ENCODE data around the gene CLBA1. TPM values are rescaled to one million over a fixed set of nuclear protein-coding genes. Genes with fewer than 3 reads are reported as not detected.
"Not testable (repeated sequence)": the region's sequence is repeated elsewhere in the genome, so short reads cannot be mapped to it uniquely, and the experiment has no call there.

The CLBA1 gene
- total RNA-seq, 1 donor from 2014 or later, result 4.7 TPM

DNA sequence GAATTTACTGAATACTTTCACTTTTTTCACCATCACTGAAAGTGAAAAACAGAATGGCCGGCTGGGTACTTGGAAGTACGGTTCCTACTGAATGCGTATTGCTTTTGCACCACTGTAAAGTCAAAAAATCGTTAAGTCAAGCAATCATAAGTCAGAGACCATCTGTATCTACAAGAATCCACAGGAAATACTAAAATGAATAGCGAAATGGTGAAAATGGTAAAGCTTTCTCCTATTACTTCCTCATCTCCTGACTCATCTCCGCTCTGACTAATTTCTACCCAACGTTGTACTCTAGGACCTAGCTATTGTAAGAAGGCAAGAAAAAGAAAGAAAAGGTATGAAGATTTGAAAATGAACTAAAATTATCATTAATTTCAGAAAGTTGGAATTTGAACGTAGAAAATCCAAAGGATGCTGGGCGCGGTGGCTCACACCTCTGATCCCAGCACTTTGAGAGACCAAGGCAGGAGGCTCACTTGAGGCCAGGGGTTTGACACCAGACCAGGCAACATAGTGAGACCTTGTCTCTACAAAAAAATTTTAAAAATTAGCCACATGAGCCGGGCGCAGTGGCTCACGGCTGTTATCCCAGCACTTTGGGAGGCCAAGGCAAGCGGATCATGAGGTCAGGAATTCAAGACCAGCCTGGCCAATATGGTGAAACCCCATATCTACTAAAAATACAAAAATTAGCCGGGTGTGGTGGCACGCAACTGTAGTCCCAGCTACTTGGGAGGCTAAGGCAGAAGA is 40.6 kb downstream of the CLBA1 start:
- intact Hi-C loops (cut with DNase I), result no loop called here
- no peak overlapping the region for H3K27ac ChIP-seq

DNA sequence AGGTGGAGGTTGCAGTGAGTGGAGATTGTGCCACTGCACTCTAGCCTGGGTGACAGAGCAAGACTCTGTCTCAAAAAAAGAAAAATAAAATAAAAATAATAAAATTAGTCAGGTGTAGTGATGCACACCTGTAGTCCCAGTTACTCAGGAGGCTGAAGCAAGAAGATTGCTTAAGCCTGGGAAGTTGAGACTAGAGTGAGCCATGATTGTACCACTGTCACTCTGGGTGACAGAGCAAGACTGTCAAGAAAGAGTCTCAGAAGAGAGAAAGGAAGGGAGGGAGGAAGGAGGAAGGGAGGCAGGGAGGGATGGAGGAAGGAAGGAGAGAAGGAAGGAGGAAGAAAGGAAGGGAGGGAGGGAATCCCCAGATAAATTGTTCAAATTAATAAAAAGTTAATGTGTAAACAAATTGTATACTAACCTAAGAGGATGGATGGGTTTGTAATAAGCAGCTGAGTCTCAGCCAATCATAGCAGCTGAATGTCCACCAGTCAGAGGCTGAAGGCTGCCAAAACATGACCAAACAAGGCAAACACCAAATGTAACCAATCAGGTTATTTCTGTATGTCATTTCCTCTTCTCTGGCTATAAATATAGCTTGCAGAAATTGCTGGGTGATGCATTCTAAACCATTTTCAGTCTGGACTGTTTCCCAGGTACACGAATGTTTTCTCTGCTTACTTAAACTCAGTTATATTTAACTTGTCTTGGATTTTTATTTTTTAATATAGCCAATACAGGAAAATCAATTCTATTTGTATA is 41.4 kb downstream of the CLBA1 start:
- H3K27me3 ChIP-seq, result no peaks in the 10 kb centered on the region
- TF ChIP-seq POLR2A (IDR thresholded peaks at IDR 0.05) (no peak), POLR2AphosphoS5 (IDR thresholded peaks at IDR 0.05; ENCODE audit: insufficient read depth in 1 of 2, low read depth in 1 of 2) (no peak)
- TF ChIP-seq, protein P1, sequence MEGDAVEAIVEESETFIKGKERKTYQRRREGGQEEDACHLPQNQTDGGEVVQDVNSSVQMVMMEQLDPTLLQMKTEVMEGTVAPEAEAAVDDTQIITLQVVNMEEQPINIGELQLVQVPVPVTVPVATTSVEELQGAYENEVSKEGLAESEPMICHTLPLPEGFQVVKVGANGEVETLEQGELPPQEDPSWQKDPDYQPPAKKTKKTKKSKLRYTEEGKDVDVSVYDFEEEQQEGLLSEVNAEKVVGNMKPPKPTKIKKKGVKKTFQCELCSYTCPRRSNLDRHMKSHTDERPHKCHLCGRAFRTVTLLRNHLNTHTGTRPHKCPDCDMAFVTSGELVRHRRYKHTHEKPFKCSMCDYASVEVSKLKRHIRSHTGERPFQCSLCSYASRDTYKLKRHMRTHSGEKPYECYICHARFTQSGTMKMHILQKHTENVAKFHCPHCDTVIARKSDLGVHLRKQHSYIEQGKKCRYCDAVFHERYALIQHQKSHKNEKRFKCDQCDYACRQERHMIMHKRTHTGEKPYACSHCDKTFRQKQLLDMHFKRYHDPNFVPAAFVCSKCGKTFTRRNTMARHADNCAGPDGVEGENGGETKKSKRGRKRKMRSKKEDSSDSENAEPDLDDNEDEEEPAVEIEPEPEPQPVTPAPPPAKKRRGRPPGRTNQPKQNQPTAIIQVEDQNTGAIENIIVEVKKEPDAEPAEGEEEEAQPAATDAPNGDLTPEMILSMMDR (IDR thresholded peaks at IDR 0.05), result no peak
- H3K27ac ChIP-seq, result no peak overlapping the region
- no peaks in the 10 kb centered on the region for H3K36me3 ChIP-seq
- H3K9me3 ChIP-seq, result no peaks in the 10 kb centered on the region
- no peak for DNase-seq (ENCODE audit: extremely low spot score in 2 of 2)
- no peak overlapping the region for H3K4me3 ChIP-seq
- H3K4me1 ChIP-seq, result peaks cover 14% of the 10 kb centered on the region
- intact Hi-C loops (cut with DNase I), result no loop called here

More for the DNA sequence above, 40.6 kb downstream of the CLBA1 start:
- Histone ChIP-seq H3K36me3 (no peaks in the 10 kb centered on the region), H3K27me3 (no peaks in the 10 kb centered on the region), H3K4me1 (peaks cover 20% of the 10 kb centered on the region), H3K4me3 (no peak overlapping the region), H3K9me3 (no peaks in the 10 kb centered on the region)
- no peak for DNase-seq (ENCODE audit: extremely low spot score in 2 of 2)
- TF ChIP-seq, protein P1 (IDR thresholded peaks at IDR 0.05), result no peak
- no peak for TF ChIP-seq POLR2AphosphoS5 (IDR thresholded peaks at IDR 0.05; ENCODE audit: insufficient read depth in 1 of 2, low read depth in 1 of 2)
- no peak for TF ChIP-seq POLR2A (IDR thresholded peaks at IDR 0.05)

DNA sequence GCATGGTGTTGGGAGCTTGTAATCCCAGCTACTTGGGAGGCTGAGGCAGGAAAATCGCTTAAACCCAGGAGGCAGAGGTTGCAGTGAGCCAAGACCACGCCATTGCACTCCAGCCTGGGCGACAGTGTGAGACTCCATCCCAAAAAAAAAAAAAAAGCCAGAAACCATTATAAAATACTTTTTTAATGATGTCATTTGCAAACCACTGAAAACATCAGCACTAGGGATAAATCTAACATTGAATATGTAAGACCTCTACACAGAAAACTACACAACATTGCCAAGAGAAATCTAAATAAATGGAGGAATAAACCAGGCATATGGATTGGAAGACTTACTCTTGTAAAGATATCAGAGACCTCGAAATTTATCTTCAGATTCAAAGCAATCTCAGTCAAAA is 42.1 kb downstream of the CLBA1 start:
- DNase-seq (ENCODE audit: extremely low spot score in 2 of 2); H3K9me3 ChIP-seq; H3K4me1 ChIP-seq; H3K36me3 ChIP-seq; H3K27me3 ChIP-seq; intact Hi-C loops (cut with DNase I); H3K4me3 ChIP-seq; H3K27ac ChIP-seq: not testable (repeated sequence)

DNA sequence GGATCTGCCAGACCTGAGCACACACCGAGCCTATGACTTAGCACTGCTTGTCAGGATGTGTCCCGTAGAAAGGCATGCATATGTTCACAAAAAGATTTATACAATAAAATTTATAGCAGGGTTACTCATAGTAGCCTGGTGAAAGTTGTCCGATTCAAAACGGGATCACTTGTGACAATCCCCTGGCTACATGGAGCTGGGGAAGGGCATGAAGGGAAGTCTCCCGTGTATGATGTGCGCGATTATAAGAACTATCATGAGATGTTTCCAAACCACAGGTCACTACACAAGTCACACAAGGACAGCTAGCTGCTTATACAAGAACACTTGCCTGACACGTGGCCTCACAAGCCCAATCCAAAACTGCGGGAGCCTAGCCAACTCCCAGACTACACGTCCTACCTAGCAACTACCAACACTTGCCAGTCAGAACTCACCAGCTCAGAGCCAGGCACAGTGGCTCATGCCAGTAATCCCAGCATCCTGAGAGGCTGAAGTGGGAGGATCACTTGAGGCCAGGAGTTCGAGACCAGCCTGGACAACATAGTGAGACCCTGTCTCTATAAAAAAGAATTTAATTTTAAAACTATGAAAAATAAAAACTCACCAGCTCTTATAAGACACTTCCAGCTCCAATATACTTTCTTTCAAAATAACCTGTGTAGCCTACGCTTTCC is 42.8 kb downstream of the CLBA1 start:
- no peak for DNase-seq (ENCODE audit: extremely low spot score in 2 of 2)
- Histone ChIP-seq H3K4me3 (no peak overlapping the region), H3K27ac (no peak overlapping the region), H3K4me1 (peaks cover 10% of the 10 kb centered on the region), H3K27me3 (no peaks in the 10 kb centered on the region), H3K9me3 (no peaks in the 10 kb centered on the region), H3K36me3 (no peaks in the 10 kb centered on the region)
- TF ChIP-seq POLR2A (IDR thresholded peaks at IDR 0.05), result no peak
- TF ChIP-seq, protein P1 (IDR thresholded peaks at IDR 0.05), result no peak
- no peak for TF ChIP-seq POLR2AphosphoS5 (IDR thresholded peaks at IDR 0.05; ENCODE audit: insufficient read depth in 1 of 2, low read depth in 1 of 2)
- intact Hi-C loops (cut with DNase I), result no loop called here

DNA sequence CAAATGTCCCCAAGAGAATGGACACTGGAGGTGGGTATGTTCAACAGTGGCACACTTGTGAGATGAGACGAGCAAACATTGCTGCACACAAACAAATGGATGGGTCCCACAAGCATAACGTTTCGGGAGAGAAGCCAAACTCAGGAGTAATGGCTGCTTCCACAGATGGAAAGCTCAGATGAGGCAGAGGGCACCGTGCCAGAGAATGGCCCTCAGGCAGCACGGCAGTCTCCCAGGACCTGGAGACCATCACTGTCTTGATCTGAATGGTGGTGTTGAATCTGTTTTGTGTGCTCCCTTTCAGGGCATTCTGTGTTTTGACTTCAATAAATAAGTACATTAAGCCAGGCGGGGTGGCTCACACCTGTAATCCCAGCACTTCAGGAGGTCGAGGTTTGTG is 43.8 kb downstream of the CLBA1 start:
- Histone ChIP-seq H3K27ac (no peak overlapping the region), H3K27me3 (no peaks in the 10 kb centered on the region), H3K4me3 (no peak overlapping the region), H3K36me3 (no peaks in the 10 kb centered on the region), H3K9me3 (no peaks in the 10 kb centered on the region), H3K4me1 (peaks cover 10% of the 10 kb centered on the region)
- intact Hi-C loops (cut with DNase I), result no loop called here
- TF ChIP-seq, protein P1 (IDR thresholded peaks at IDR 0.05), result no peak
- TF ChIP-seq POLR2AphosphoS5 (IDR thresholded peaks at IDR 0.05; ENCODE audit: insufficient read depth in 1 of 2, low read depth in 1 of 2) (no peak), POLR2A (IDR thresholded peaks at IDR 0.05) (no peak)
- DNase-seq (ENCODE audit: extremely low spot score in 2 of 2), result no peak

All from vagina (tissue), 2 donors.